Airway epithelial cell (primary cell): ENCODE measurements around the gene TMEM161B. TPM values are rescaled to one million over a fixed set of nuclear protein-coding genes. Genes with fewer than 3 reads are reported as not detected.

Experiments
- total RNA-seq: library from RNA; depleted of rRNA; stranded (reverse); fragments of >200 nt; gene quantifications from 2 replicates; pipeline ENCODE4 v1.2.3, GENCODE V29; 2015

TMEM161B gene
- 5.6 and 10.9 TPM in 2 replicates for total RNA-seq

DNA sequence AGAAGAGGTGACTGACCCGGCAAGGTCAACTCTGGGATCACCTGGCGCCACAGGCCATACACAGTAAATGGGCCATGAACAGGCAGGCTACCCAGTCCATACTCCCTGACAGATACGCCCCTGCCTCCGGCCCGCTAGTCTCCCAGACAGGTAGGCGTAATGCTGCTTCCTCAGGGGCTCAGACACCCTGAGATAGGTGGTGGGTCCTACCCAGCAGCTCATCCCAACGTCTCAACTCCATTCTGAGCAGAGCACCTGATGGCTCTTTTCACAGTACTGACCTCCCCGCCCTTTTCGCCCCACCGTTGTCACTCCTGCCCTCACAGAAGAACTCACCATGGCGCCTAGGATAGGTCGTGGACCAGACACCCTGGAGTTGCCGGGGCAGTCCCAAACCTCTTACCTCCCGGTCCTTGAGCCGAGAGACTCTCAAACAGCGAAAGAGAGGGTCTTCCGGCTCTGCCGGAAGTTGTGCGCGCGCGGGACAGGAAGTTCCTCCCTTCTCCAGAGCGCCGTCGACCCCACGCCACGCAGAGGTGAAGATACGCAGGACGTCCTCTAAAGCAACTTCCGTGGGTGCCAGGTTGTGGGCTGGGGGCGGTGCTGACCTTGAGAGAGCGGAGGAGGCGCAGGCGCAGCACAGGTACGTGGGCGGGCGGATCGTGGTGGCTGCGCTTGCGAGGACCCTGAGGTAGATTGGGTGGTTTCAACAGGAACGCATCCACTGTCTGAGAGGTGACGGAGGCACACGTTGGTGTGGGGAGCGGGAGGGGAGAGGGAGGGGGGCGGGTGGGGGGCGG is at the start of gene TMEM161B:
Gene TMEM161B (minus strand): TSS at position 461 of the 800 bp plus-strand sequence. CDS start 122 bp downstream, at position 339.

